Measurements from ENCODE around the gene SGMS2.

Gene SGMS2

DNA sequence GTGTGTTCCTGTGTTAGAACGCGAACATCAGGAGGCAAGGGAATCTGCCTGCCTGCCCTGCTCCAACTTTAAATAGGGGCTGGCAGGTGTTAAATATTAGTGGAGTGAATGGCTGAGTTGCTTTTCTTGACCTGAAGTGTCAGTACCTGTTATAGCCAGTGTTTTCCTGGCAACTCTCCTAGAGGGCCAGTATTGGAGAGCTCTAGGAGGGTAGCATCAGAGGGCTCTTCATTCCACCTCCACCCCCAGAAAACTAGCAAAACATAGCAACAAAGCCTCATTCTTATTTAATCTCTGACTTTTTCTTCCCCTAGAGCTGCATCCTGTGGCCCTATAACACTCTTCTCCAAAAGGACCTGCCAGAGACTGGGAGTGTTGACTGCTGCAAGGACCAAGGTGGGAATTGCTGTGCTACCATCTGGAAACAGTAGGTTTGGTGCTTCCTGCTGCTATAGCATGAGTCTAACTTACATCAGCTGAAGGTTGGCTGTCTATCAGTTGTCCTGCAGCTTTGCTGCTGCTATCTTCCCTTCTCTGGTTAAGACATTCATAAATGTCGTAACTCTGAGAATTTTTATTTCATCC is 33.5 kb downstream of the SGMS2 start (continued):
- TF ChIP-seq ZNF777 (tag by site-specific recombination; IDR thresholded peaks at IDR 0.05; ENCODE audit: borderline replicate concordance) (no peak), ZNF707 (tag by site-specific recombination; IDR thresholded peaks at IDR 0.05) (no peak), ZNF785 (tag by site-specific recombination; IDR thresholded peaks at IDR 0.05) (no peak), ZNF155 (tag by site-specific recombination; IDR thresholded peaks at IDR 0.05) (no peak)

DNA sequence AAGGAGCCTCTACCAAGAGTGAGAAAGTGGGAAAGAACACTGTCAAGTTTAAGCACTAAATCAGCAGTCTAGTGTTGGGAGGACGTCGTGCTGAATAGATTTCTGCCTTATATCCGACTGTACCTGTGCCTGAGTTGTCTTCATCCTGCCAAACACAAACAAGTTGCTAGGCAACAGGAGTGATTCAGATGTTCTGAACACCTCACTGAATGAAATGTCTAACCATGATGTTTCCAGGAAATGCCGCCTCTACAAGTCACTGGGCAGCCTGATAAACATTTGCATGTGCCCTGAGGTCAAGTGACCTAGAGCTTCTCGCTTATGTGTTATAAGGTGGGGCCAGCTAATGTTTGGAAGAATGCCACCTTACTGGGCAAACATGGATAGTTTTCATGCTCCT is 37.9 kb downstream of the SGMS2 start:
- ChIA-PET POLR2A (no interaction called here), CTCF (interaction anchor here (1.1 to 1.4 kb wide), 2 partner anchors 15 to 36 kb away, joined by 3 read pairs; no protein-coding TSS in a partner anchor)
- Histone ChIP-seq H3K36me3 (ENCODE audit: control insufficient read depth in 2 of 2, insufficient read depth in 1 of 2, low read length in 2 of 2) (peaks cover 0 to 10% of the 10 kb centered on the region in 2 experiments; a peak in 1 of 3 replicates), H3K27ac (ENCODE audit: extremely low read depth, low read depth, low read length) (no peak overlapping the region), H3K4me3 (ENCODE audit: low read depth, low read length) (no peak overlapping the region), H3K4me1 (ENCODE audit: control insufficient read depth, insufficient read depth, low read length) (peaks cover 4% of the 10 kb centered on the region; the same call in 1 of the 2 replicates), H3K9me3 (ENCODE audit: control insufficient read depth, insufficient read depth, low read depth, low read length) (no peaks in the 10 kb centered on the region)
- no peak for TF ChIP-seq ZNF350 (tag by site-specific recombination; IDR thresholded peaks at IDR 0.05)
- TF ChIP-seq ZNF658 (tag by site-specific recombination; IDR thresholded peaks at IDR 0.05), result no peak
- TF ChIP-seq RBAK (tag by site-specific recombination; IDR thresholded peaks at IDR 0.05), result no peak
- TF ChIP-seq ZSCAN30 (tag by site-specific recombination; IDR thresholded peaks at IDR 0.05), result no peak
- no peak for TF ChIP-seq ZSCAN23 (tag by site-specific recombination; IDR thresholded peaks at IDR 0.05)

DNA sequence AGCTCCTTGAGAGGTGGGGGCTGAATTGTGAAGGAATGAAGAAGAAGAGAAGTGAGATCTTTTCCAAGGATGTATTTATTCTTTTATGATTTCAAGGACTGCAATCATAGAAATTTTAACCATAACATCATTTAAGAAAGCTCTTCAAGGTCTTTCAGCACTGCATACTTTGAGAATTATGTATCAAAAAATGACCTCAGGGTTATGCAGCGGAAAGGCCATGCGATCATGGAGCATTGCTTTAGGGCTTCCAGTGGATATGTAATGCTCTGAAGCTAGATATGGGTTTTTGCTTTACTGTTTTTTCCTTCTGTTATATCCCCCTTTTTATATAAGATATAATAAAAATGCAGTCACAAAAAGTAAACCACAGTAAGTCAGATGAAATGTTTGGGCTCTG is 38.7 kb downstream of the SGMS2 start:
- Histone ChIP-seq H3K4me3 (ENCODE audit: low read depth, low read length) (no peak overlapping the region), H3K9me3 (ENCODE audit: control insufficient read depth, insufficient read depth, low read depth, low read length) (no peaks in the 10 kb centered on the region), H3K36me3 (ENCODE audit: control insufficient read depth in 2 of 2, insufficient read depth in 1 of 2, low read length in 2 of 2) (peaks cover 0 to 8% of the 10 kb centered on the region in 2 experiments; a peak in 1 of 3 replicates), H3K4me1 (ENCODE audit: control insufficient read depth, insufficient read depth, low read length) (no peaks in the 10 kb centered on the region), H3K27ac (ENCODE audit: extremely low read depth, low read depth, low read length) (no peak overlapping the region)
- TF ChIP-seq, protein P1, sequence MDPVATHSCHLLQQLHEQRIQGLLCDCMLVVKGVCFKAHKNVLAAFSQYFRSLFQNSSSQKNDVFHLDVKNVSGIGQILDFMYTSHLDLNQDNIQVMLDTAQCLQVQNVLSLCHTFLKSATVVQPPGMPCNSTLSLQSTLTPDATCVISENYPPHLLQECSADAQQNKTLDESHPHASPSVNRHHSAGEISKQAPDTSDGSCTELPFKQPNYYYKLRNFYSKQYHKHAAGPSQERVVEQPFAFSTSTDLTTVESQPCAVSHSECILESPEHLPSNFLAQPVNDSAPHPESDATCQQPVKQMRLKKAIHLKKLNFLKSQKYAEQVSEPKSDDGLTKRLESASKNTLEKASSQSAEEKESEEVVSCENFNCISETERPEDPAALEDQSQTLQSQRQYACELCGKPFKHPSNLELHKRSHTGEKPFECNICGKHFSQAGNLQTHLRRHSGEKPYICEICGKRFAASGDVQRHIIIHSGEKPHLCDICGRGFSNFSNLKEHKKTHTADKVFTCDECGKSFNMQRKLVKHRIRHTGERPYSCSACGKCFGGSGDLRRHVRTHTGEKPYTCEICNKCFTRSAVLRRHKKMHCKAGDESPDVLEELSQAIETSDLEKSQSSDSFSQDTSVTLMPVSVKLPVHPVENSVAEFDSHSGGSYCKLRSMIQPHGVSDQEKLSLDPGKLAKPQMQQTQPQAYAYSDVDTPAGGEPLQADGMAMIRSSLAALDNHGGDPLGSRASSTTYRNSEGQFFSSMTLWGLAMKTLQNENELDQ (tag by site-specific recombination; IDR thresholded peaks at IDR 0.05; ENCODE audit: low read depth), result no peak
- TF ChIP-seq, protein P2, sequence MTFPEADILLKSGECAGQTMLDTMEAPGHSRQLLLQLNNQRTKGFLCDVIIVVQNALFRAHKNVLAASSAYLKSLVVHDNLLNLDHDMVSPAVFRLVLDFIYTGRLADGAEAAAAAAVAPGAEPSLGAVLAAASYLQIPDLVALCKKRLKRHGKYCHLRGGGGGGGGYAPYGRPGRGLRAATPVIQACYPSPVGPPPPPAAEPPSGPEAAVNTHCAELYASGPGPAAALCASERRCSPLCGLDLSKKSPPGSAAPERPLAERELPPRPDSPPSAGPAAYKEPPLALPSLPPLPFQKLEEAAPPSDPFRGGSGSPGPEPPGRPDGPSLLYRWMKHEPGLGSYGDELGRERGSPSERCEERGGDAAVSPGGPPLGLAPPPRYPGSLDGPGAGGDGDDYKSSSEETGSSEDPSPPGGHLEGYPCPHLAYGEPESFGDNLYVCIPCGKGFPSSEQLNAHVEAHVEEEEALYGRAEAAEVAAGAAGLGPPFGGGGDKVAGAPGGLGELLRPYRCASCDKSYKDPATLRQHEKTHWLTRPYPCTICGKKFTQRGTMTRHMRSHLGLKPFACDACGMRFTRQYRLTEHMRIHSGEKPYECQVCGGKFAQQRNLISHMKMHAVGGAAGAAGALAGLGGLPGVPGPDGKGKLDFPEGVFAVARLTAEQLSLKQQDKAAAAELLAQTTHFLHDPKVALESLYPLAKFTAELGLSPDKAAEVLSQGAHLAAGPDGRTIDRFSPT (tag by site-specific recombination; IDR thresholded peaks at IDR 0.05), result no peak
- TF ChIP-seq ZNF311 (tag by site-specific recombination; IDR thresholded peaks at IDR 0.05; ENCODE audit: borderline replicate concordance) (no peak), ZNF626 (tag by site-specific recombination; IDR thresholded peaks at IDR 0.05) (no peak), ZFP69B (tag by site-specific recombination; IDR thresholded peaks at IDR 0.05) (no peak), ZBTB8A (tag by site-specific recombination; IDR thresholded peaks at IDR 0.05) (no peak), OSR2 (tag by site-specific recombination; IDR thresholded peaks at IDR 0.05) (no peak), ZNF274 (IDR thresholded peaks at IDR 0.05; ENCODE audit: low read length) (no peak), ZNF274 (tag by site-specific recombination; IDR thresholded peaks at IDR 0.05; ENCODE audit: borderline replicate concordance) (no peak), BCL11B (tag by site-specific recombination; IDR thresholded peaks at IDR 0.05; ENCODE audit: low read depth) (no peak)
- POLR2A ChIA-PET, result interaction anchor here (1.0 to 1.1 kb wide), 2 partner anchors 10 to 39 kb away, joined by 3 to 4 read pairs; partner anchors contain the start of gene SGMS2
- CTCF ChIA-PET, result interaction anchor here (0.5 to 1.4 kb wide), 3 partner anchors 15 to 1425 kb away, joined by 3 read pairs; no protein-coding TSS in a partner anchor

Data from HEK293 (cell line).